Liver (tissue), 9 donors: ENCODE data around the gene ANKRD42. TPM values are rescaled to one million over a fixed set of nuclear protein-coding genes. Genes with fewer than 3 reads are reported as not detected.
A peak's percentile ranks its signal among the peaks of the same experiment; 100 is the strongest.

Experiments
- DNase-seq: peaks from one replicate; pipeline ENCODE4 v3.0.0-alpha.2; 2017; ENCODE audit warnings: low spot score
- H3K27ac ChIP-seq, 2 donors: one replicate each; pipeline ENCODE4 v1.7.0; 2013; ENCODE audit warnings: inconsistent platforms in 2 of 2, low read length in 2 of 2, control low read depth in 1 of 2, low read depth in 1 of 2, mild to moderate bottlenecking in 1 of 2
- H3K27me3 ChIP-seq, 4 donors: one replicate each; pipeline versions ENCODE4 v1.6.1 to v1.7.0; 2013; ENCODE audit warnings: low read length in 3 of 4, inconsistent platforms in 1 of 4, mild to moderate bottlenecking in 1 of 4, moderate library complexity in 1 of 4; ENCODE audit not compliant: control insufficient read depth in 4 of 4, insufficient read depth in 4 of 4
- H3K36me3 ChIP-seq, 4 donors: one replicate each; pipeline versions ENCODE4 v1.6.1 to v1.7.0; 2013; ENCODE audit warnings: low read length in 3 of 4, mild to moderate bottlenecking in 3 of 4, low read depth in 1 of 4, moderate library complexity in 1 of 4; ENCODE audit not compliant: control insufficient read depth in 4 of 4, insufficient read depth in 3 of 4
- H3K4me1 ChIP-seq, 4 donors: one replicate each; pipeline versions ENCODE4 v1.6.1 to v1.7.0; 2013; ENCODE audit warnings: low read length in 3 of 4, mild to moderate bottlenecking in 3 of 4, moderate library complexity in 1 of 4; ENCODE audit not compliant: control insufficient read depth in 4 of 4, insufficient read depth in 4 of 4
- H3K4me3 ChIP-seq, 3 donors: one replicate each; pipeline versions ENCODE4 v1.6.1 to v1.7.0; 2013; ENCODE audit warnings: low read length in 3 of 3, control low read depth in 1 of 3, low read depth in 1 of 3, mild to moderate bottlenecking in 1 of 3
- H3K9ac ChIP-seq, 2 donors: one replicate each; pipeline ENCODE4 v1.7.0; 2013; ENCODE audit warnings: low read length in 2 of 2, mild to moderate bottlenecking in 2 of 2, moderate library complexity in 2 of 2, control low read depth in 1 of 2, low read depth in 1 of 2
- H3K9me3 ChIP-seq, 4 donors: one replicate each; pipeline versions ENCODE4 v1.6.1 to v1.7.0; 2013; ENCODE audit warnings: low read length in 3 of 4; ENCODE audit not compliant: control insufficient read depth in 4 of 4
- CTCF ChIP-seq: fragments of 150-350 bp; IDR thresholded peaks from 2 replicates; pipeline ENCODE4 v1.5.1; 2017; ENCODE audit warnings: improper control_type of control experiment, low read depth, low read length; ENCODE audit not compliant: missing input control
- FOXA1 ChIP-seq: IDR thresholded peaks from 2 replicates; pipeline ENCODE4 v1.6.1; 2016; ENCODE audit warnings: antibody characterized with exemption
- HNF4G ChIP-seq: IDR thresholded peaks from 2 replicates; pipeline ENCODE4 v1.6.1; 2016; ENCODE audit warnings: antibody characterized with exemption
- JUND ChIP-seq, 2 donors: IDR thresholded peaks; 2 replicates each; pipeline ENCODE4 v1.6.1; 2016; ENCODE audit warnings: antibody characterized with exemption in 2 of 2
- RAD21 ChIP-seq, 2 donors: IDR thresholded peaks; 2 replicates each; pipeline ENCODE4 v1.6.1; 2016; ENCODE audit warnings: antibody characterized with exemption in 2 of 2, mild to moderate bottlenecking in 2 of 2
- RXRA ChIP-seq, 2 donors: IDR thresholded peaks; 2 replicates each; pipeline ENCODE4 v1.6.1; 2017 to 2018; ENCODE audit warnings: antibody characterized with exemption in 2 of 2, mild to moderate bottlenecking in 1 of 2
- YY1 ChIP-seq: IDR thresholded peaks from 2 replicates; pipeline ENCODE4 v1.6.1; 2016; ENCODE audit warnings: antibody characterized with exemption, mild to moderate bottlenecking
- WGBS: extraction: QIAGEN DNeasy Blood & Tissue Kit; methylation state at CpG from one replicate; pipeline ENCODE4 v1.1.7; 2013; 5-methylcytosine and 5-hydroxymethylcytosine counted together
- polyA plus RNA-seq, 2 donors: library from polyadenylated mRNA; stranded (reverse) in 1 of 2; unstranded in 1 of 2; fragments of 200-250 nt in 1 of 2; fragments of >200 nt in 1 of 2; fragmentation: Nextera tagmentation in 1 of 2; extraction: Ambion mirVana in 1 of 2; gene quantifications; one replicate each; pipeline versions ENCODE4 v1.2.1 to v1.2.3, GENCODE V29; 2013 to 2015
- total RNA-seq, 2 donors: library from RNA; depleted of rRNA; stranded (reverse); fragments of >200 nt; gene quantifications; one replicate each; pipeline ENCODE4 v1.2.3, GENCODE V29; 2014
- TF ChIP-seq, protein P1 (sequence below): IDR thresholded peaks from 2 replicates; pipeline ENCODE4 v1.6.1; 2016; ENCODE audit warnings: antibody characterized with exemption
- donor health status: healthy.
- donor health status: healthy.
- donor health status: healthy.
- donor health status: healthy.
- donor health status: healthy.

Gene ANKRD42
- total and polyA plus RNA-seq, 4 donors: 2.0 to 4.9 (median 2.4) TPM

- TF ChIP-seq CTCF (no peak), HNF4G (no peak), RXRA (IDR thresholded peaks at IDR 0.05) (no peak), YY1 (no peak), RAD21 (IDR thresholded peaks at IDR 0.05) (no peak)
- TF ChIP-seq, protein P1, sequence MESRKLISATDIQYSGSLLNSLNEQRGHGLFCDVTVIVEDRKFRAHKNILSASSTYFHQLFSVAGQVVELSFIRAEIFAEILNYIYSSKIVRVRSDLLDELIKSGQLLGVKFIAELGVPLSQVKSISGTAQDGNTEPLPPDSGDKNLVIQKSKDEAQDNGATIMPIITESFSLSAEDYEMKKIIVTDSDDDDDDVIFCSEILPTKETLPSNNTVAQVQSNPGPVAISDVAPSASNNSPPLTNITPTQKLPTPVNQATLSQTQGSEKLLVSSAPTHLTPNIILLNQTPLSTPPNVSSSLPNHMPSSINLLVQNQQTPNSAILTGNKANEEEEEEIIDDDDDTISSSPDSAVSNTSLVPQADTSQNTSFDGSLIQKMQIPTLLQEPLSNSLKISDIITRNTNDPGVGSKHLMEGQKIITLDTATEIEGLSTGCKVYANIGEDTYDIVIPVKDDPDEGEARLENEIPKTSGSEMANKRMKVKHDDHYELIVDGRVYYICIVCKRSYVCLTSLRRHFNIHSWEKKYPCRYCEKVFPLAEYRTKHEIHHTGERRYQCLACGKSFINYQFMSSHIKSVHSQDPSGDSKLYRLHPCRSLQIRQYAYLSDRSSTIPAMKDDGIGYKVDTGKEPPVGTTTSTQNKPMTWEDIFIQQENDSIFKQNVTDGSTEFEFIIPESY: no peak
These were observed 29.9 kb downstream of the ANKRD42 start (continued) for GRCh38 chr11:83223457-83223856.

DNA sequence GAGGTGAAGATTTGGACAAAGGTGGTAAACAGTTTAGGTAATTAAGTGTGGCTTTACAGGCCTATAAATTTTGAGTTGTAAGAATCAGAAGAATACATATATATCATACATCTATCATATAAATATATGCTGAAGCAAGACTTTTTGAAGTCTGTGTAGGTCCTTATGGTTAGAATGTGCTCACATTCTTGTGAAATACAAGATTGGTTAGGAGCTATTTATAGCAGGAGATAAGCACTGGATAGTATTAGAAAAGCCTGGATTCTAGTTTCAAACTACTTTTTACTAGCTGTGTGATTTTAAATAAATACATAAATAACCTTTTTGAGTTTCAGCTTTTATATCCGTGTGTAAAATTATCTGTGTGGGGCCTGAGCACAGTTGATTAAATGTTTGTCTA, 42.3 kb downstream of the ANKRD42 start:
- Histone ChIP-seq H3K27ac (no peak overlapping the region), H3K4me3 (no peak overlapping the region), H3K4me1 (no peaks in the 10 kb centered on the region), H3K9ac (no peak overlapping the region), H3K9me3 (no peaks in the 10 kb centered on the region), H3K27me3 (no peaks in the 10 kb centered on the region), H3K36me3 (no peaks in the 10 kb centered on the region)
- DNase-seq: no peak
- no peak for TF ChIP-seq RAD21 (IDR thresholded peaks at IDR 0.05)
- no peak for TF ChIP-seq HNF4G
- WGBS: 35% methylated on average over 1 of the region's 1 CpG

DNA sequence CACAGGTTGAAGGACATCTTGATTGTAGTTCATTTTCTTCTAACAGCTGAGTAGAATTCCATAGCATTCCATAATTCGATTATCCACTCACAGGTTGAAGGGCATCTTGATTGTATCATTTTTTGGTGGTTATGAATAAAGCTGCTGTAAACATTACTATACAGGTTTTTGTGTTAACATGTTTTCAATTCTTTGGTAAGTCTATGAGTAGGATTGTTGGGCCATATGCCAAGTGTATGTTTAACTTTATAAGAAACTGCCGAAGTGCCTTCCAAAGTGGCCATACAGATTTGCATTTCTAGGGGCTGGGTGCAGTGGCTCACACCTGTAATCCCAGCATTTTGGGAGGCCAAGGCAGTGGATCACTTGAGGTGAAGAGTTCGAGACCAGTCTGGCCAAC, 44.6 kb downstream of the ANKRD42 start:
- 90% methylated on average over 3 of the region's 3 CpGs for WGBS
- DNase-seq: no peak
- Histone ChIP-seq H3K4me3 (no peak overlapping the region), H3K4me1 (no peaks in the 10 kb centered on the region), H3K9me3 (no peaks in the 10 kb centered on the region), H3K36me3 (no peaks in the 10 kb centered on the region), H3K27ac (no peak overlapping the region), H3K27me3 (no peaks in the 10 kb centered on the region), H3K9ac (no peak overlapping the region)
- TF ChIP-seq RAD21 (IDR thresholded peaks at IDR 0.05): no peak

DNA sequence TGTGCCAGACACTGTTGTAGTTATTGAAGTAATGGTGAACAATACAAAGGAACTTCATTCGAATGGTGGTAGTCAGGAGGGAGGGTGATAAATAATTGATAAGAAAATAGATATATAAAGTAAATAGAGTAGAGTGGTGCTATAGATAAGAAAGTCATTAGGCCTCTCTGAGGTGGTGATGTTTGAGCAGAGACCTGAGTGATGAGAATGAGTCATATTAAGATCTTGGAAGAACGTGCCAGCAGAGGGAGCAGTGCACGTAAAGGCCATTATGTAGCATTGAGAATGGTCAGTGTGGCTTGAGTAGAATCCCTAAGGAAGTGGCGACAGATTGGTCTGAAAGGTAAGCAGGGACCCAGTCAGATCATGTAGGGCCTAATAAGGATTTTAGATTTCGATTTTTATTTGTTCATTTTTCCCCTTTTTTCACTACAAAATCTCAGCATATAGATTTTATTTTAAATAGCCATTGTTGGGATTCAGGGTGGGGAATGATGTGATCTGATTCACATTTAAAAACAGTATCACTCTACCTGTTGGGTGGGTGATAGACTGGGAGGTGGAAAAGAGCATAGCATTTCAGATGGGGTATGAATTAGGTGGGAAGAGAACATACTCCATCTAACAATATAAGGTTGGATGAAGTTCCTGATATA, 47.9 kb downstream of the ANKRD42 start:
- H3K4me1 ChIP-seq: no peaks in the 10 kb centered on the region
- no peaks in the 10 kb centered on the region for H3K27me3 ChIP-seq
- no peak overlapping the region for H3K27ac ChIP-seq
- H3K36me3 ChIP-seq: no peaks in the 10 kb centered on the region
- 33% methylated on average over 5 of the region's 5 CpGs for WGBS
- H3K9me3 ChIP-seq: no peaks in the 10 kb centered on the region
- peak; percentile 46 for DNase-seq
- TF ChIP-seq JUND (IDR thresholded peaks at IDR 0.05) (peak; percentile 58 to 89), CTCF (peak; percentile 43), FOXA1 (no peak), RAD21 (IDR thresholded peaks at IDR 0.05) (peak; percentile 69 to 80)
- H3K9ac ChIP-seq: no peak overlapping the region
- no peak overlapping the region for H3K4me3 ChIP-seq
